Osteoblast (primary cell): ENCODE measurements around the gene GAK. TPM values are rescaled to one million over a fixed set of nuclear protein-coding genes. Genes with fewer than 3 reads are reported as not detected.

Source experiments
- DNase-seq: peaks from one replicate; pipeline ENCODE4 v3.0.0; 2011; ENCODE audit warnings: low spot score, mixed read lengths; ENCODE audit not compliant: insufficient read length; ENCODE audit errors: missing footprints
- H2AFZ ChIP-seq: 2 replicates; pipeline ENCODE4 v1.6.0; 2011; ENCODE audit warnings: mild to moderate bottlenecking, low read length
- H3K27ac ChIP-seq: 2 replicates; pipeline ENCODE4 v1.5.1; 2011; ENCODE audit warnings: mild to moderate bottlenecking, low read depth, low read length, moderate library complexity
- H3K27me3 ChIP-seq: 2 replicates; pipeline ENCODE4 v1.6.0; 2012; ENCODE audit warnings: mild to moderate bottlenecking, control low read depth, inconsistent platforms, low read length, moderate library complexity; ENCODE audit not compliant: insufficient read depth
- H3K36me3 ChIP-seq: 2 replicates; pipeline ENCODE4 v1.5.1; 2011; ENCODE audit warnings: mild to moderate bottlenecking, low read length, control low read depth, moderate library complexity; ENCODE audit not compliant: insufficient read depth
- H3K4me1 ChIP-seq: 2 replicates; pipeline ENCODE4 v1.5.1; 2011; ENCODE audit warnings: mild to moderate bottlenecking, low read length, control low read depth, moderate library complexity; ENCODE audit not compliant: insufficient read depth
- H3K4me2 ChIP-seq: 2 replicates; pipeline ENCODE4 v1.6.0; 2011; ENCODE audit warnings: mild to moderate bottlenecking, low read length; ENCODE audit not compliant: insufficient read depth
- H3K4me3 ChIP-seq: fragments of 200-600 bp; sonication (generic); 3 replicates; pipeline ENCODE4 v1.5.1; 2012; ENCODE audit warnings: mild to moderate bottlenecking, low read length, inconsistent platforms; ENCODE audit not compliant: insufficient read depth
- H3K79me2 ChIP-seq: 2 replicates; pipeline ENCODE4 v1.6.0; 2012; ENCODE audit warnings: mild to moderate bottlenecking, low read length, control low read depth, inconsistent platforms; ENCODE audit not compliant: insufficient read depth
- H3K9me3 ChIP-seq: 2 replicates; pipeline ENCODE4 v1.5.1; 2011; ENCODE audit warnings: low read depth, low read length, control low read depth
- H4K20me1 ChIP-seq: 2 replicates; pipeline ENCODE4 v1.6.0; 2012; ENCODE audit warnings: mild to moderate bottlenecking, low read length, control low read depth; ENCODE audit not compliant: insufficient read depth
- CTCF ChIP-seq: IDR thresholded peaks from 2 replicates; pipeline ENCODE4 v1.5.1; 2011; ENCODE audit warnings: mild to moderate bottlenecking, low read depth, low read length, moderate library complexity; ENCODE audit errors: extremely low read depth
- total RNA-seq: library from RNA; depleted of rRNA; stranded (reverse); fragments of >200 nt; gene quantifications from 2 replicates; pipeline ENCODE4 v1.2.3, GENCODE V29; 2012

GAK gene
- total RNA-seq, 1 donor = 48.9 TPM

GRCh38 chr4:824461-825062 is 107.6 kb downstream of the GAK start:
- Histone ChIP-seq H3K27me3 (peaks cover 55% of the 10 kb centered on the region), H3K36me3 (no peaks in the 10 kb centered on the region), H3K79me2 (no peaks in the 10 kb centered on the region), H2AFZ (no peak overlapping the region), H4K20me1 (no peaks in the 10 kb centered on the region), H3K4me1 (no peaks in the 10 kb centered on the region), H3K4me2 (no peak overlapping the region), H3K4me3 (no peak overlapping the region), H3K9me3 (peaks cover 3% of the 10 kb centered on the region), H3K27ac (no peak overlapping the region)
- TF ChIP-seq CTCF = no peak
- DNase-seq = peak; percentile 88

- Histone ChIP-seq H3K4me2 (no peak overlapping the region), H3K4me1 (no peaks in the 10 kb centered on the region), H3K36me3 (no peaks in the 10 kb centered on the region), H3K9me3 (peaks cover 3% of the 10 kb centered on the region), H3K79me2 (no peaks in the 10 kb centered on the region), H3K4me3 (no peak overlapping the region), H2AFZ (no peak overlapping the region), H3K27me3 (peaks cover 58% of the 10 kb centered on the region), H3K27ac (no peak overlapping the region), H4K20me1 (no peaks in the 10 kb centered on the region)
- peak; percentile 83 for DNase-seq
- no peak for TF ChIP-seq CTCF
Observed at GRCh38 chr4:823761-824460, 108.2 kb downstream of the GAK start.

- H2AFZ ChIP-seq = no peak overlapping the region
- no peaks in the 10 kb centered on the region for H3K4me1 ChIP-seq
- TF ChIP-seq CTCF = no peak
- peaks cover 3% of the 10 kb centered on the region for H3K9me3 ChIP-seq
- DNase-seq = peak; percentile 85
- no peak overlapping the region for H3K4me3 ChIP-seq
- no peaks in the 10 kb centered on the region for H3K79me2 ChIP-seq
- no peak overlapping the region for H3K4me2 ChIP-seq
- no peaks in the 10 kb centered on the region for H3K36me3 ChIP-seq
- H3K27ac ChIP-seq = no peak overlapping the region
- H3K27me3 ChIP-seq = peaks cover 55% of the 10 kb centered on the region
- H4K20me1 ChIP-seq = no peaks in the 10 kb centered on the region
Observed at GRCh38 chr4:823176-823760, 108.8 kb downstream of the GAK start.
